Skeletal muscle cell (primary cell): ENCODE results near the gene ZNRD2.
A peak's percentile ranks its signal among the peaks of the same experiment; 100 is the strongest.
"Not testable (repeated sequence)": the region's sequence is repeated elsewhere in the genome, so short reads cannot be mapped to it uniquely, and the experiment has no call there.

Experiments
- DNase-seq: peaks from one replicate; pipeline ENCODE4 v3.0.0-alpha.2; 2010; ENCODE audit warnings: low read depth
- H3K4me3 ChIP-seq: 2 replicates; pipeline ENCODE4 v1.5.1; 2011; ENCODE audit warnings: low read depth, mild to moderate bottlenecking, control low read depth, low read length, moderate library complexity

ZNRD2 gene

DNA sequence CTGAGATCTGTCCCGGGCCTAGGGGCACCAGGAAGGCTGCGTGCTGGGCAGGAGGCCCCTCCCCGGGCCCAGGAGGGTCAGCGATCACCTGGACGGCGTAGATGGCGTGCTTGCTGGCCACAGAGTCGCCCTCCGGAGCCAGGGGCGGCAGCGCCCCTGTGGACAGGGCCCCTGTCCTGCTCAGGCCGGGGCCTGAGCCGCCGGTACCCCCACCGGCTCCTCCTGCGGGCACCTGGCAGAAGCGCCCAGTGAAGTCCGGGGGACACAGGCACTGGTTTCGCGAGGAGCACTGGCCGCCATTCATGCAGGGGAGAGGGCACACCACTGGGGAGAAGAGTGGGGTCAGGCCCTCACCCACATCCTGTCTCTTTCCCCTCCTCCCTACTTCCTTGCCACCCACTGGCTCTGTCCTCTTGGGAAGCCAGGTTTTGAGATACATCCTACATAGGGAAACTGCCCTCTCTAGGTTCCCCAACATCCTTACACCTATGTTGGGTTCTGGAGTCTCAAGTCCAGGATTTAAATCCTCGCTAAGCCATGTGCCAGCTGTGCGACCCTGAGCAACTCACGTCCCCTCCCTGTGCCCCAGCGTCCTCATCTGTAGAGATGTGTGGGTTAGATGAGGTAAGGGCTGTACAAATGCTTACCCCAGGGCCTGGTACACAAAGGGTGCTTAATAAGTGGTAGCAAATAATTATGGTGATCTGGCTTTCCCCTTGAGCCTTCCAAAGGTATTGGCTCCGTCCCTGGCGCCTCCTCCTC, 16.0 kb upstream of the ZNRD2 start:
- no peak for DNase-seq
- H3K4me3 ChIP-seq = no peak overlapping the region

- DNase-seq = no peak
- no peak overlapping the region for H3K4me3 ChIP-seq
Measured at GRCh38 chr11:65554842-65555430, 15.3 kb upstream of the ZNRD2 start.

- H3K4me3 ChIP-seq = peak overlapping the region; percentile 5
- DNase-seq = peak; percentile 63
Measured at GRCh38 chr11:65555693-65556231, 14.5 kb upstream of the ZNRD2 start.

- peak overlapping the region; percentile 60 for H3K4me3 ChIP-seq
- DNase-seq = no peak
Measured at GRCh38 chr11:65556470-65557279, 13.6 kb upstream of the ZNRD2 start.

DNA sequence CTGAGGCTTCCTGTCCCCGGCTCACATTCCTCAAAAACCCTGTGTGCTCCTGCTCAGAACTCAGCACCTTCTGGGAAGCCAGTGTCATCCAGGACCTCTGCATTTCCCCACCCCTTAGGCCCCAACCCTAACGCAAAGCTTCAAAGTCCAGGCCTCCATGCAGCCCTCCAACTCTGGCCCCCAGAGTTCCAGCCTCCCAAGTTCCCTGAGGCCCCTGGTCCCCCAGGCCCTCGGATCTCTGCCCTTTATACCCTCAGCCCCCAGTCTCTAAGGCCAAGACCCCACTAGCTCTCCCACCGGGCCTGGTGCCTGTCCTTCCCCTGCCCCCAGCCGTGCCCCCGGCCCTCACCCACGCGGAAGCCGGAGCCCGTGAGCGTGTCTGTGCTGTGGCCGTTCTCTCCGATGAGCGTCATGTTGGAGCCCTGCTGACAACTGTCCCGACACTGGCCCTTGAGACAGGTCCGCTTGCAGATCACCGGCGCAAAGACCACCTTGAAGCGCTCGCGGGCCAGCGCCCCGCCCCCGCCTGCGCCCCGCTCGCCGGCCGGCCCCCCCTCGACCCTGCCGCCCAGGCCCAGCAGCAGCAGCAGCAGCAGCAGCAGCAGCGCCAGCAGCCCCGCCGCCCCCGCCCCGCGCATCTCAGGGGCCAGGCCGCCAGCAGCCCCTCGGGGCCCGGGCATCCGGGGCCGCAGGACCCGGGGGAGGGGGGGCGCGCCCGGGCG, 12.8 kb upstream of the ZNRD2 start:
- no peak for DNase-seq
- H3K4me3 ChIP-seq = peak overlapping the region; percentile 60

- no peak for DNase-seq
- H3K4me3 ChIP-seq = peak within 1 kb of the TSS; percentile 60
Measured at GRCh38 chr11:65558002-65558929, 12.0 kb upstream of the ZNRD2 start, which contains the start of gene LTBP3. Gene LTBP3, minus strand, starts transcription at chr11:65558359. Its CDS starts 400 bp downstream, at chr11:65557959.

DNA sequence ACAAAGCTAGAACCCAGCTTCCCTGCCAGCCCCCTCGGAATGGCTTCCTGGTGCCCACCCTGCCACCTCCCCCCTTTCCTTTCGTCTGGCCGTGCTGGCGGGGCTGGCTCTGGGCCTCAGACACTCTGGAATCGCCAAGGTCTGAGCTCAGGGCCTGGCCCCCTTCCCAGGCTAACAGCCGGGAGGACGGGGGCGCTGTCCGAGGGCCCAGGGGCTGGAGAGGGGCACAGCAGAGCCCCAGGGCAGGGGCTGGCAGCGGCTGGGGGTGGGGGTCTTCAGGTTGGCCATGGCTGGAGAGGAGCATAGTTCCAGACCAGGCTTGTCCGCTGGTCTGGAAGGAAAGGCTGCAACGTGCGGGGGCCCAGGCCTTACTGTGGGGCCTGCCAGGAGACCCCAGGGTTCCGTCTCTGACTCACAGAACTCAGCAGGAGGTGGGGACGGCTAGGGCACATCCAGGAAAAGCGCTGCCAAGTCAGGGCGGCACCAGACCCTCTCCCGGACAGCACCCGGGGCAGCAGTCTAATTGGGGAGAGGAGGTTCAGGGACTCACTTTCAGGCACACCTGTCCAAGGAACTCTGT, 11.3 kb upstream of the ZNRD2 start:
- DNase-seq = no peak
- peak overlapping the region; percentile 60 for H3K4me3 ChIP-seq

DNA sequence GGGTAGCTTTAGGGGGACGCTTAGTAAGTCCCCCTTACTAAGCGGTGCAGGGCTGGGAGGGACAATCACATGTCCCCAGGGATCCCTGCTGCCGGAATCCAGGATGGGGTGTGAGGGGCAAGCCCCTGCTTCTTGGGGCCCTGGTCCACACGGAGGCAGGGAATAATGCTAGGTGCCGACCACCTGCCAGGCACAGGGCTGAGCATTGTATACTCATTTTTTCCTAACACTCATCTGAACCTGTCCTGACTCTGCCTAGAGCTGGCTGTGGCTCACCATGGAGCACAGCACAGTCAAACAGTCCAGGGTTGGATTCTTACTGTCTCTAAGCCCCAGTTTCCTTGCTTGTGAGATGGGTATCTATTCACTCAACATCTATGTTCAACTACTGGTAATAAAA, 10.7 kb upstream of the ZNRD2 start:
- no peak for DNase-seq
- no peak overlapping the region for H3K4me3 ChIP-seq

- DNase-seq = no peak
- no peak overlapping the region for H3K4me3 ChIP-seq
Measured at GRCh38 chr11:65559951-65560537, 10.2 kb upstream of the ZNRD2 start.

DNA sequence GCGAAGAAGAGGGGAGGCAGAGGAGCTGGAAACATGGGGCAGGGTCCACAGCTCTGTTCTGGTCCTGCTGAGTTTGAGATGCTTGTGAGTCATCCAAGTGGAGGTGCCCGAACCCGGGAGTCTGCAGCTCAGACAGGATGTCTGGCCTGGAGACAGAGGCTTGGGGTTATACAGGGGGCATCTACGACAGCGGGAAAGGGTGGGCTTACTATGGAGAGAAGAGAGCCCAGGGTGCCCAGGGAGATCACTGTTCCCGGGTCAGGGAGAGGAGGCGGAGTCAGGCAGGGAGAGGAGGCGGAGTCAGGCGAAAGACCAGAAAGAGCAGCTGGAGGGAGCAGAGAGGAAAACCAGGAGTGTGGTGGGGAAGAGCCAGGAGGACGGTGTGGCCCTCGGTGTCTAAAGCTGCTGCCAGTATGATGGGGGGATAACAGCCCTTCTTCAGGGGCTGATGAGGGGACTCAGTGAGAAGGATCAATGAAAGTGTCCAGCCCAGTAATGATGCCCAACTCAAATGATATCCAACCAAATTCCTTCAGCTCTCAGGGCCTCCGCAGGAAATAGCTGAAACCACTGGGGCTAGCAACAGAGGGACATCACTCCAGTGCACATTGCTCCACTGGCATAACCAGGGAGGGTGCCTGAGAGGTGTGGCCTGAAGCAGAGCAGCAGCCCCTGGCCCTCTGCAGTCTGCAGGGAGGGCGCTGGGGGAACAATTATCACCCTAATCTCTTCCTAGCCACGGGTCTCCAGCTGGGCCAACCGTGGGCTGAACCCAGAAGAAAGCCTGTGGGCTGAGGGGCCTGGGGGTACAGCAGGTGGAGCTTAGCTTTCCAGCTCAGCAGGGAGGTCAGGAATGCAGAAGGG, 9.5 kb upstream of the ZNRD2 start:
- no peak overlapping the region for H3K4me3 ChIP-seq
- DNase-seq = no peak

DNA sequence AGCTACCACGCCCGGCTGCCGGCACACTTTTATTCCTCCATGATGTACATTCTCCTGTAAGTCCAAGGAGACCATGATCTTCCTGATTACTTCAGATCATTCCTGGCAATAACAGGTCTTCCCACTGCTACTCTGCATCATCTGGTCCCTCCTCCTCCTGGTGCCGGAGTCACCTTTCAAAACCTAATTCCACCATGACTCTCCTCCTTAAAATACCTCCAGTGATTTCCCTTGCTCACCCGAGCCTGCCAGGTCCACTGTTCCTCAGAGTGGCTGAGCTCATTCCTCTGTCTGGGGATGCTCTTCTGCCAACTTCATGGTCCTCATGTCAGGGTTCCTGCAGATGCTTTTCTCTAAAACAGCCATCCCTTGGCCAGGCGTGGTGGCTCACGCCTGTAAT, 8.3 kb upstream of the ZNRD2 start:
- H3K4me3 ChIP-seq = no peak overlapping the region
- DNase-seq = no peak

GRCh38 chr11:65562788-65563187, 7.5 kb upstream of the ZNRD2 start:
- DNase-seq = no peak

GRCh38 chr11:65563601-65564000, 6.7 kb upstream of the ZNRD2 start:
- no peak overlapping the region for H3K4me3 ChIP-seq
- no peak for DNase-seq

More at GRCh38 chr11:65562788-65563187, 7.5 kb upstream of the ZNRD2 start:
- no peak overlapping the region for H3K4me3 ChIP-seq

- H3K4me3 ChIP-seq, DNase-seq: not testable (repeated sequence)
Measured at GRCh38 chr11:65564879-65565559, 5.3 kb upstream of the ZNRD2 start.

DNA sequence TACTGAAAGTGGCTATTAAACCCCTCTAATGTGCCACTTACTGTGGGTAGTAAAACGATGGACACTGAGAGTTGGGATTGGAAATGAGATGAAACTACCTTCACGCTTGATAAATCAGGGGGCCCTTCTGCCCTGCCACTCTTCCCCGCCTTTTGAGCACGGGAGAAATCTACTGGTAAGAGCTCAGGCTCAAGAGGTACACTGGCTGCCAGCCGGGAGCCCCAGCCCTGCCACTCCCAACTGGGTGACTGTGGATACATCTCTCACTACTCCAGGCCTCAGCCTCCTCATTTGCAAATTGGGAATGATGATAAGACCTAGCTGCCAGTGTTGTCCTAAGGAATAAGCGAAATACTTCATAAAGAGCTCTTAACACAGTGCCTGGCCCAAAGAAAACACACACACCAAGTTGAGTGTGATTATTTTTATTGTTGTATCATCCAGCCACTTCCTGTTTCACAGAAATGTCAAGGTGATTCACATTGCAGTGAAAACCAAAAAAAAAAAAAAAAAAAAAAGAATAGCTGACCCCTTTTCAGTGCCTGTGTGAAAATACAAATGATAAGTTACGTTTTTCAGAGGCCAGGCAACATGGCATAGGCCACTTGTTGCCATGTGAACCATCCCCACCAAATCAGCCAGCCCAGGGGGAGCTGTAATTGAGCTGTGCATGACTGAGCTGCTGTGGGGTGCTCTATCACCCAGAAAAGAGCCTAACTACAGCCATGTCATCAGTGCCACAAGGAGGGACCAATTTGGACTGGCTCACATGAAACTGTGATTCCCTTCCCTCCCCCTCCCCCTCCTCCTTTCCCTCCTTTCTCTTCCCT, 4.4 kb upstream of the ZNRD2 start:
- no peak overlapping the region for H3K4me3 ChIP-seq
- DNase-seq = no peak
